ENCODE data around the gene CSF3. TPM values are rescaled to one million over a fixed set of nuclear protein-coding genes. Genes with fewer than 3 reads are reported as not detected.

CSF3 gene
- total and polyA plus RNA-seq, 2 of the 4 experiments (the other 2 are of a cell fraction): not detected

GRCh38 chr17:40062329-40063186 is 47.3 kb downstream of the CSF3 start, which contains the start of gene THRA:
THRA (plus strand) TSS chr17:40062965; CDS start chr17:40074489, 11,524 bp downstream.
- Histone ChIP-seq H2AK5ac (ENCODE audit: low read depth, low read length) (peak within 1 kb of the TSS; percentile 94), H3K4me1 (ENCODE audit: control insufficient read depth, insufficient read depth, low read length) (peaks cover 22% of the 10 kb centered on the region), H3K79me1 (ENCODE audit: low read depth in 1 of 2, low read length in 2 of 2) (peaks cover 17 to 45% of the 10 kb centered on the region in 2 experiments), H3K18ac (ENCODE audit: low read depth, low read length) (peak within 1 kb of the TSS; percentile 24), H3K23ac (ENCODE audit: low read depth, low read length) (peak within 1 kb of the TSS; percentile 96), H3K9me3 (ENCODE audit: control insufficient read depth, insufficient read depth, low read length) (no peaks in the 10 kb centered on the region), H3K4me2 (ENCODE audit: low read depth, low read length) (peak within 1 kb of the TSS; percentile 89), H4K91ac (ENCODE audit: insufficient read depth, low read depth, low read length) (peak within 1 kb of the TSS; percentile 80), H2BK5ac (ENCODE audit: low read depth, low read length, poor library complexity, severe bottlenecking) (peak within 1 kb of the TSS; percentile 51), H2BK20ac (ENCODE audit: low read depth, low read length) (peak within 1 kb of the TSS; percentile 77), H3K9ac (ENCODE audit: low read depth, low read length) (peak within 1 kb of the TSS; percentile 88), H3K4me3 (ENCODE audit: insufficient read depth, low read depth, low read length) (peak within 1 kb of the TSS; percentile 95), H2AK9ac (replicated peaks; ENCODE audit: low read depth, low read length, poor library complexity) (peak within 1 kb of the TSS; percentile 99), H4K20me1 (ENCODE audit: insufficient read depth, low read length) (peaks cover 24% of the 10 kb centered on the region; the same call in 1 of the 2 replicates), H3K36me3 (ENCODE audit: control insufficient read depth, insufficient read depth, low read length) (no peaks in the 10 kb centered on the region), H3K14ac (replicated peaks; ENCODE audit: low read depth, low read length) (peak within 1 kb of the TSS; percentile 95), H4K8ac (ENCODE audit: low read depth in 2 of 2, low read length in 2 of 2) (peak within 1 kb of the TSS; percentile 59 to 93), H2BK120ac (ENCODE audit: low read depth, low read length) (peak within 1 kb of the TSS; percentile 73), H3K4ac (ENCODE audit: low read depth, low read length) (peak within 1 kb of the TSS; percentile 88), H2BK15ac (ENCODE audit: low read depth, low read length) (peak within 1 kb of the TSS; percentile 80; the same call in 2 of the 3 replicates), H3K27ac (ENCODE audit: insufficient read depth, low read length) (peak within 1 kb of the TSS; percentile 64), H3K27me3 (ENCODE audit: control insufficient read depth, insufficient read depth, low read length) (no peaks in the 10 kb centered on the region), H2AFZ (replicated peaks; ENCODE audit: low read length, poor library complexity) (peak within 1 kb of the TSS; percentile 95), H3K9me1 (ENCODE audit: insufficient read depth, low read length) (peaks cover 21% of the 10 kb centered on the region), H3K56ac (ENCODE audit: extremely low read depth, insufficient read depth, low read length) (peak within 1 kb of the TSS; percentile 61), H4K5ac (ENCODE audit: low read depth, low read length) (peak within 1 kb of the TSS; percentile 76)
- no TSS peak for BruUV-seq (replicated peaks)
- 29% methylated on average over 6 of the region's 83 CpGs; no CpG with 5 or more reads in 1 of the 2 experiments for WGBS, 2 experiments (ENCODE audit: extremely low coverage in 2 of 2, insufficient read length in 1 of 2)
- ChIA-PET CTCF (interaction anchor here (0.6 to 2.0 kb wide), 4 partner anchors 13 to 84 kb away, joined by 3 to 10 read pairs (median 4); no protein-coding TSS in a partner anchor), POLR2A (ENCODE audit: unreplicated experiment) (interaction anchor here (1.0 kb wide), 1 partner anchor 8 kb away, joined by 4 read pairs; the partner anchor contains the start of gene MED24)
- dilution Hi-C loops (cut with HindIII; ENCODE audit: low sequenced_read_pairs, unreplicated experiment): no loop called here
- in situ Hi-C loops (cut with MboI; ENCODE audit: low sequenced_read_pairs): no loop called here
- peak; percentile 93; the same call in 1 of the 2 replicates for TF ChIP-seq MAZ (IDR thresholded peaks at IDR 0.05; ENCODE audit: borderline replicate concordance, low read depth, low read length)
- no peak for TF ChIP-seq CEBPB (IDR thresholded peaks at IDR 0.05; ENCODE audit: low read depth, low read length)
- no peak for TF ChIP-seq BHLHE40 (IDR thresholded peaks at IDR 0.05; ENCODE audit: low read depth, low read length)
- TF ChIP-seq, protein P1, sequence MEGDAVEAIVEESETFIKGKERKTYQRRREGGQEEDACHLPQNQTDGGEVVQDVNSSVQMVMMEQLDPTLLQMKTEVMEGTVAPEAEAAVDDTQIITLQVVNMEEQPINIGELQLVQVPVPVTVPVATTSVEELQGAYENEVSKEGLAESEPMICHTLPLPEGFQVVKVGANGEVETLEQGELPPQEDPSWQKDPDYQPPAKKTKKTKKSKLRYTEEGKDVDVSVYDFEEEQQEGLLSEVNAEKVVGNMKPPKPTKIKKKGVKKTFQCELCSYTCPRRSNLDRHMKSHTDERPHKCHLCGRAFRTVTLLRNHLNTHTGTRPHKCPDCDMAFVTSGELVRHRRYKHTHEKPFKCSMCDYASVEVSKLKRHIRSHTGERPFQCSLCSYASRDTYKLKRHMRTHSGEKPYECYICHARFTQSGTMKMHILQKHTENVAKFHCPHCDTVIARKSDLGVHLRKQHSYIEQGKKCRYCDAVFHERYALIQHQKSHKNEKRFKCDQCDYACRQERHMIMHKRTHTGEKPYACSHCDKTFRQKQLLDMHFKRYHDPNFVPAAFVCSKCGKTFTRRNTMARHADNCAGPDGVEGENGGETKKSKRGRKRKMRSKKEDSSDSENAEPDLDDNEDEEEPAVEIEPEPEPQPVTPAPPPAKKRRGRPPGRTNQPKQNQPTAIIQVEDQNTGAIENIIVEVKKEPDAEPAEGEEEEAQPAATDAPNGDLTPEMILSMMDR (conservative IDR thresholded peaks at IDR 0.05; ENCODE audit: low read depth, low read length): peak; percentile 36; the same call in 1 of the 2 replicates
- TF ChIP-seq RAD21 (IDR thresholded peaks at IDR 0.05; ENCODE audit: low read length): peak; percentile 42
- no peak for TF ChIP-seq FOS (IDR thresholded peaks at IDR 0.05; ENCODE audit: low read depth, low read length)
- intact Hi-C loops (cut with micrococcal nuclease): loop anchor here (2.0 kb wide), 1 partner anchor 24 kb away; no protein-coding TSS in a partner anchor
- ATAC-seq (ENCODE audit: low read depth) (peak; percentile 85), DNase-seq (peak; percentile 23)
